ENCODE data around the gene THADA.
"Not testable (repeated sequence)": the region's sequence is repeated elsewhere in the genome, so short reads cannot be mapped to it uniquely, and the experiment has no call there.

The THADA gene

GRCh38 chr2:43302182-43302960, 293.5 kb downstream of the THADA start:
- DNase-seq (ENCODE audit: low read depth in 2 of 2): no peak

- DNase-seq (ENCODE audit: low read depth in 2 of 2): no peak
Observed at GRCh38 chr2:43300781-43301583, 294.9 kb downstream of the THADA start.

DNA sequence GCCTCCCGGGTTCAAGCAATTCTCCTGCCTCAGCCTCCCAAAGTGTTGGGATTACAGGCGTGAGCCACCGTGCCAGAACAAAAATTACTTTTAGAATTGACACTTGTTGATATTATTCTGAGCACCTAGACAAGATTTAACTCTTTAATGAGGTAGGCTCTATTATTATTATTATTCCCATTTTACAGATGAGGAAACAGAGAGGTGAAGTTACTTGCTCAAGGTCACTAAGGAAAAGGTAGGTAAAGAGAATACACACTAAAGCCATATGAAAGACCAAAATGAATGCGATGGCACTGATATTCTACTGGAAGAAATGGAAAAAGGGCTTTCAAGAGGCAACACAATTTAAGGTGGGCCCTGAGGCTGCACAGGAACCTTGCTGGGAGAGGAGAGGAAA, 295.6 kb downstream of the THADA start:
- no peak for DNase-seq (ENCODE audit: low read depth in 2 of 2)

DNA sequence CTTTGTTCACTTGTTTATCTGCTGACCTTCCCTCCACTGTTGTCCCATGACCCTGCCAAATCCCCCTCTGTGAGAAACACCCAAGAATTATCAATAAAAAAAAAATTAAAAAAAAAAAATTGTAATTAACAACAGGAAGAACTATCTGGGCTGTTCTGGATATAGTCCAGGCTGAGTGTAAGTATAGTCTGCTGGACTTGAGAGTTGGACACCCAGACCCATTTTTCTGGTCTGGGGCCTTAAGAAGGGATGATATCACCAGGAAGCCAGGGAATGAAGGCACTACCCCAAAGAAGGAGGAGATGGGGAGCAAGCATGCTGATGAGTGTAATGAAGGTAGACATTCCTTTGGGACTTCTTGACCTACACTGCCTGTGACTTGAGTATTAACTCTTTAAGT, 297.3 kb downstream of the THADA start:
- no peak for DNase-seq (ENCODE audit: low read depth in 2 of 2)

GRCh38 chr2:43297740-43298139, 298.1 kb downstream of the THADA start:
- not testable (repeated sequence) for DNase-seq (ENCODE audit: low read depth in 2 of 2)

DNA sequence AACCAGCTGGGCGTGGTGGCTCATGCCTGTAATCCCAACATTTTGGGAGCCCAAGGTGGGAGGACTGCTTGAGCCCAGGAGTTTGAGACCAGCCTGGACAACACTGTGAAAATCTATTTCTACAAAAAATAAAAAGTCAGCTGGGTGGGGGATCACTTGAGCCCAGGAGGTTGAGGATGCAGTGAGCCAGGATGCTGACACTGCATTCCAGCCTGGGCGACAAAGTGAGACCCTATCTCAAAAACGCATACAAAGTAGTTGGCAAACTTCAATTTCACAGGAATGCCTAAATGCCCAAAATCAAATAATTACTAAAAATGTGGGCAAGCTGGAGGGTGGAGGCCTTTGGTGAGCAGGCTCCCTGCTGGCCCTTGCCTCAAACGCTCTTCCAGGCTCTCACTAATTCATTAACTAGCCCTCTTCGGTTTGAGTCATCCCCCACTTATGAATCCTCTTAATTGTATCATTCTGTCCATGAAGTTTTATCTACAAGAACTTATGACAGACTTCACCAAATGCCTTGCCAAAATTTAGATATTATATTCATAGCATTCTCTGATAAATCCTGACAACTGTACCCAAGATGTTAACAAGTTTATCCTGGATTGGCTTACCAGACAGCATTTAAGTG, 300.8 kb downstream of the THADA start:
- DNase-seq (ENCODE audit: low read depth in 2 of 2): no peak

- peak in 1 of 2 donors; percentile 31 for DNase-seq (ENCODE audit: low read depth in 2 of 2)
Observed at GRCh38 chr2:43293744-43294695, 301.8 kb downstream of the THADA start.

- DNase-seq (ENCODE audit: low read depth in 2 of 2): no peak
Observed at GRCh38 chr2:43292851-43293743, 302.7 kb downstream of the THADA start.

DNA sequence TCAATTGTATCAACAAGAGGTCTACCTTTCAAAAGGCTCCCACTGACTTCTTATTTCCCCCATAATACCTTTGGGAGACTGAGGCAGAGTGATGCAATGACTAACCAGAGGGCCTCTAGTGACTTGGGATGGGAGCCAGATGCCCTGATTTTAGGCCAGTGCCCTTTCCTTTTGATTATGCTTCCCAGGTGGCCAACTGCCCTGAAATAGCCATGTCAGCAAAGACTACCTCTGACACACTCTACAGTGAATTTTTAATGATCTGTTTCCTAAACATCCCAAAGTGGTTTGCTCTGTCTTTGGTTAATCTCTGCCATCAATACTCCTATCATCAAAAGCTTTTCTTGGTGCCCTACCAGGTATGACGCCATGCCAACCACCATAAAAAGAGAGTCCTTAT, 303.5 kb downstream of the THADA start:
- DNase-seq (ENCODE audit: low read depth in 2 of 2): no peak

- no peak for DNase-seq (ENCODE audit: low read depth in 2 of 2)
Observed at GRCh38 chr2:43289331-43289730, 306.5 kb downstream of the THADA start.

DNA sequence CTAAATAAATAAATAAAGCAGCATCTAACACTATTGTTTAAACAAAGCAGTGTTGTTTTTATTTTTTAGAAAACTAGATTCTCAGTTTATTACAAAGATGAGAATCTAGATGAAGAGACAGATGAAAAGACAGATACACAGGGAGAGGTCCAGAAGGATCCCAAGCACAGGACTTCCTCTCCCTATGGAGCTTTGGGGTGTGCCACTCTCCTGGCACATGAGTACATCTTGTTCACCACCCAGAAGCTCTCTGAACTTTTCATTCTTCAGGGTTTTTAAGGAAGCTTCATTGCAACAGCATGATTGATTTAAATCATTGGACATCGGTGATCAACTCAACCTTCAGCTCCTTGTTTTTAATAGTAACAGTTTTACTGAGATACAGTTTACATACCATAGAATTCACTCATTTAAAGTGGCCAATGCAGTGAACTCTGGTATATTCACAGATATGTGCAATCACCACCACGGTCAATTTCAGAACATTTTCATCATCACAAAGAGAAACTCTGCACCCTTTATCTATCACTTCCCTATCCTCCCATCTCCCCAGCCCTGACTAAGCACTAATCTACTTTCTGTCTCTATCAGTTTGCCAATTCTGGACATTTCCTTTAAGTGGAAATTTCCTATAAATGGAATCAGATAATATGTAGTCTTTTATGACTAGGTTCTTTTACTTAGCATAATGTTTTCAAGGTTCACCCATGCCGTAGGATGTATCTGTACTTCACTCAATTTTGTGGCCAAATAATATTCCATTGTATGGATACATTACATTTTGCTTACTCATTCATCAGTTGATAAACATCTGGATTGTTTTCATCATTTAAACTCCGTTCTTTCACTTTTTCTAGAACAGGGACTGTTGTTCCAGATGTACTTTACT, 307.2 kb downstream of the THADA start:
- no peak for DNase-seq (ENCODE audit: low read depth in 2 of 2)

- no peak for DNase-seq (ENCODE audit: low read depth in 2 of 2)
Observed at GRCh38 chr2:43285987-43286386, 309.9 kb downstream of the THADA start.

DNA sequence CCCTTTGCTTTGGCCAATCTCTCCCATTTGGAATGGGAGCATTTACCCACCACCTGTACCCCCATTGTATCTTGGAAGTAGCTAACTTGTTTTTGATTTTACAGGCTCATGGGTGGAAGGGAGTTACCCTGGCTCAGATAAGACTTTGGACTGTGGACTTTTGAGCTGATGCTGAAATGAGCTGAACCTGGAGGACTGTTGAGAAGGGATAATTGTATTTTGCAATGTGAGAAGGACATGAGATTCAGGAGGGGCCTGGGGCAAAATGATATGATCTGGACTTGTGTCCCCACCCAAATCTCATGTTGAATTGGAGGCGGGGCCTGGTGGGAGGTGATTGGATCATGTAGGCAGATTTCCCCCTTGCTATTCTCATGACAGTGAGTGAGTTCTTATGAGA, 310.9 kb downstream of the THADA start:
- DNase-seq (ENCODE audit: low read depth in 2 of 2): no peak

DNA sequence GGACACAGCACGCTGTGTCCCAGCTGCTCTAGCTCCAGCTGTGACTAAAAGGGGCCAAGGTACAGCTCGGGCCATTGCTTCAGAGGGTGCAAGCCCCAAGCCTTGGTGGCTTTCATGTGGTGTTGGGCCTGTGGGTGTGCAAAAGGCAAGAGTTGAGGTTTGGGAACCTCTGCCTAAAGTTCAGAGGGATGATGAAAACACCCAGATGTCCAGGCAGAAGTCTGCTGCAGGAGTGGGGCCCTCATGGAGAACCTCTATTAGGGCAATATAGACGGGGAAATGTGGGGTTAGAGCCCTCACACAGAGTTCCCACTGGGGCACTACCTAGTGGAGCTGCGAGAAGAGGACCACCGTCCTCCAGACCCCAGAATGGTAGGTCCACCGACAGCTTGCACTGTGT, 311.5 kb downstream of the THADA start:
- not testable (repeated sequence) for DNase-seq (ENCODE audit: low read depth in 2 of 2)

- DNase-seq (ENCODE audit: low read depth in 2 of 2): no peak
Observed at GRCh38 chr2:43280994-43281393, 314.8 kb downstream of the THADA start.

- DNase-seq (ENCODE audit: low read depth in 2 of 2): no peak
Observed at GRCh38 chr2:43279317-43279840, 316.5 kb downstream of the THADA start.

DNA sequence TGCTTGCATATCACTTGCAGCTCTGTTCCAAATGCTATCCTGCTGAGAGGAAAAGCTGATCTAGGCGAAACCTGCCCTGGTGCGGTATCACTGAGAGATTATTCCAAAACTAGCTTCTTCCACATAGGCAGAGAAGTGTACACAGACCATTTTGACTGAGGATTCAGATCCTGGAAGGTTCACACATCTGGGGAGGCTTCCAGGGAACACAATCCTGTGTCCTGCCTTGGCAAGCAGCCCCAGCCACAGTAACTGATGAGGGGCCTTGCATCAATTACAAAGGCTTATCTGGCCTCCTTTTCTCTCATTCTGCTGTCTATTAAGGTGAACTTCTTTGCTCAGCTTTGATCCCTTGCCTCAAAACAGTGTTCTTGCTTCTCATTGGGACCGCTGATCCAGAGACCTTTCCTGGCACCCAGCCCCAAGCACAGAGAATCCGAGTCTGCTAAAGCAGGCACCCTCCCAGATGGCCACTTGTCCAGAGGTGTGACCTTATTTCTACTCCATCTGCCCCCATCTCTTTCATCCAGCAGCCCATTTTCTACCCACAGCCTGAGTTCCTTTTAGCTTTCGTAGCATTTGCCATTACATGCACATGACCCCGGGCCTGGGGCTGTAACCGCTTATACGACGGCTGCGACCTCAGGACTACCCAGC, 317.1 kb downstream of the THADA start:
- no peak for DNase-seq (ENCODE audit: low read depth in 2 of 2)

GRCh38 chr2:43276962-43277391, 318.9 kb downstream of the THADA start:
- no peak for DNase-seq (ENCODE audit: low read depth in 2 of 2)

All from stimulated activated CD4-positive, alpha-beta T cell treated with anti-CD3 and anti-CD28 coated beads, Interleukin-15, amount 100 ng/mL, for 48 hours (primary cell).